ENCODE results near the gene HOXB5.

The HOXB5 gene

DNA sequence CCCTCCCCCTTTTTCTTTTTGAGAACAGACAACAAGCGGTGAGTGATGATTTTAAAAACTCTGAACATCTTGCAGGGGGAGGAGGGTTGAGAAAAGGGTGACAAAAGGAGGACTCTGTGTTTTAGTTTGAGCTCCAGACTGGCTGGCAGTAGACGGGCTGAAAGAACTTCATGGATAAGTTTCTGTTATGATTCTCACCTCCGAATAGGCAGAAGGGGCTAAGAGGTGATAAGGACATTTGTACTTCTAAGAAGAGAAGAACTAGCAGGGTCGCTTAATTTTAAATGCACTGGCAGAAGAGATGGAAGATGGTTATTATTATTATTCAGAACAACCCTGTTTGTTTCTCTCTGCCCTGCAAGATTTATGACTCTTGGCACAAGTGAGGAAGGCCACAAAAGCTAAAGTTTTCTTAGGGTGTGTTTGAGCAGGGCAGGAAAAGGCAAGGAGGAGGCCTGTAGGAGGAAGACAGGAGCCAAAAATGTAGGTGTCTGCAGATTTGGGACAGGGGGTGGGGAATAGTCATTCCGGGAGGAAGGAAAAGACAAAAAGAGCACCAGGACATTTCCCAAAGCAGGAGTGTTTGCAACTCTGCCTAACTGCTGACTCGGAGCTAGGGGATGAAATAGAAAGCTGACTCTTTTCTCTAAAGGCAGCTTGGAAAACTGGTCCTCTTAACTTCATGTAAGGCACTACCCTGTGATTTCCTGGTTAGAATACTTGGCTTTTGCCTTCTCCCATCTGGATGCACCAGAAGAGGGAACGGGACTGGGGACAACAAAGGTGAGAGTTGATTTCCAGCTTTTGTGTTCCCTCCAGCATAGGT is 36.8 kb downstream of the HOXB5 start:
- TF ChIP-seq, protein P1, sequence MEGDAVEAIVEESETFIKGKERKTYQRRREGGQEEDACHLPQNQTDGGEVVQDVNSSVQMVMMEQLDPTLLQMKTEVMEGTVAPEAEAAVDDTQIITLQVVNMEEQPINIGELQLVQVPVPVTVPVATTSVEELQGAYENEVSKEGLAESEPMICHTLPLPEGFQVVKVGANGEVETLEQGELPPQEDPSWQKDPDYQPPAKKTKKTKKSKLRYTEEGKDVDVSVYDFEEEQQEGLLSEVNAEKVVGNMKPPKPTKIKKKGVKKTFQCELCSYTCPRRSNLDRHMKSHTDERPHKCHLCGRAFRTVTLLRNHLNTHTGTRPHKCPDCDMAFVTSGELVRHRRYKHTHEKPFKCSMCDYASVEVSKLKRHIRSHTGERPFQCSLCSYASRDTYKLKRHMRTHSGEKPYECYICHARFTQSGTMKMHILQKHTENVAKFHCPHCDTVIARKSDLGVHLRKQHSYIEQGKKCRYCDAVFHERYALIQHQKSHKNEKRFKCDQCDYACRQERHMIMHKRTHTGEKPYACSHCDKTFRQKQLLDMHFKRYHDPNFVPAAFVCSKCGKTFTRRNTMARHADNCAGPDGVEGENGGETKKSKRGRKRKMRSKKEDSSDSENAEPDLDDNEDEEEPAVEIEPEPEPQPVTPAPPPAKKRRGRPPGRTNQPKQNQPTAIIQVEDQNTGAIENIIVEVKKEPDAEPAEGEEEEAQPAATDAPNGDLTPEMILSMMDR (IDR thresholded peaks at IDR 0.05; ENCODE audit: low read depth, low read length, missing control alignments), result no peak
- DNase-seq (ENCODE audit: extremely low read depth, low read depth), result no peak
- H3K4me3 ChIP-seq (replicated peaks; ENCODE audit: low read depth, low read length), result no peak overlapping the region

DNA sequence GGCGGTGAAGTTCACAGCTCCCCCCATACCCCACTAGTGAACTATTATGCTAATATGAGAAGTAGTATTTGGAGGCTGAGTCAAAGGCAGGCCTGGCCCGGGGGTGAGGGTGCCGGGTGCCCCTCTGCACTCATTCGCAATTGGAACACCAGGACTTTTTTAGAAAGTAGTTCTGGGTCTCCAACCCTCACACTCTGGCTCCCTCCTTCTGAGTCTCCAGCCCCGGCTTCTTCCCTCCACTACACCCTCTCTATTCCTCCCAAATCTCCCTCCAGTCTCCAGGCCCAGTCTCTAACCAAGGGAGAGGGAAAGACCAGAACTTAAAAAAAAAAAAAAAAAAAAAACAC is 37.4 kb downstream of the HOXB5 start:
- TF ChIP-seq, protein P1 (IDR thresholded peaks at IDR 0.05; ENCODE audit: low read depth, low read length, missing control alignments), result no peak
- DNase-seq (ENCODE audit: extremely low read depth, low read depth), result no peak
- no peak overlapping the region for H3K4me3 ChIP-seq (replicated peaks; ENCODE audit: low read depth, low read length)

DNA sequence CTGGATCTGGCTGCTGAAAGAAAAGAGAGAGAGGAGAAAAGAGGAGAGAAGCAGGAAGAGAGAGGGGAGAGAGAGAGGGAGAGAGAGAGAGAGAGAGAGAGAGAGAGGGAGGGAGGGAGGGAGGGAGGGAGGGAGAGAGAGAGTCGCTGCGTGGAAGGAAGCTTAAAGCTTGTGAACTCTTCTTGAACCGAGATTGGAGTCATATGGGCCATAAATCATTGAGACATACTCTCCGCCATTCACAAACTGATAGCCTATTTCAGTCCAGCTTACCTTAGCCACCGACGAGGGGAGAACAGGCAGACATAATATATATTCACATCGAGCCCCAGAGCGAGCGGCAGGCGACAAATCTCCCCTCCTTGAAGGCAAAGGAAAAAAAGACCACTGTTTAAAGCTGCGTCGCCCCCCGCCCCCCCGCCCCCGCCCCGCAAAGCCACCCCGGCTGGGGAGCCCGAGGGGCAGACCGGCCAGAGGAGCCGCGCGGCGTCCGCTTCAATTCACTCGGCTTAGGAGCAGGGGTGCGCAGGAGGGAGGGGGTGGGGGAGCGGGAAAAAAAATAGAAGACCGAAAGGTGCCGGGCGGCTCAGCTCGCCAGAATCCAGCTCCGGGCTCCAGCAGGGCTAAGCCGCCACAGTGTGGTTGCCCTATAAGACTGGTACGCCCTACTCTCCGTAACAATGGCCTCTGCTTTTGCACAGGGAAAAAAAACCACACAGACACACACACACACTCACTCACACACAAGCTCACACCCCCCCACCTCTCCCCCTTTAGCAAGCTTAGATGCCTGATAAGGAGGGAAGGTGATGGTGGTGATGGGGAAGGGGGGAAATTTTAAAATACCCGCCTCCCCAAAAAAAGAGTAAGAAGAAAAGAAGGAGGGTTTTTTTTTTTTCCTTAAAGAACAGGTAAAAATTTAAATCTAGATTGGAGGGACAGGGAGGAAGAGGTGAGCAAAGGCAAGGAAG is 38.0 kb downstream of the HOXB5 start:
- peak overlapping the region; percentile 15; the same call in 1 of the 2 replicates for H3K4me3 ChIP-seq (replicated peaks; ENCODE audit: low read depth, low read length)
- TF ChIP-seq, protein P1 (IDR thresholded peaks at IDR 0.05; ENCODE audit: low read depth, low read length, missing control alignments), result no peak
- DNase-seq (ENCODE audit: extremely low read depth, low read depth), result no peak

GRCh38 chr17:48554412-48555257 is 38.9 kb downstream of the HOXB5 start:
- TF ChIP-seq, protein P1 (IDR thresholded peaks at IDR 0.05; ENCODE audit: low read depth, low read length, missing control alignments), result no peak
- no peak for DNase-seq (ENCODE audit: extremely low read depth, low read depth)
- H3K4me3 ChIP-seq (replicated peaks; ENCODE audit: low read depth, low read length), result peak overlapping the region; percentile 15; the same call in 1 of the 2 replicates

- no peak for DNase-seq (ENCODE audit: extremely low read depth, low read depth)
- TF ChIP-seq, protein P1 (IDR thresholded peaks at IDR 0.05; ENCODE audit: low read depth, low read length, missing control alignments), result no peak
- H3K4me3 ChIP-seq (replicated peaks; ENCODE audit: low read depth, low read length), result no peak overlapping the region
These were observed 39.8 kb downstream of the HOXB5 start for GRCh38 chr17:48553826-48554225.

DNA sequence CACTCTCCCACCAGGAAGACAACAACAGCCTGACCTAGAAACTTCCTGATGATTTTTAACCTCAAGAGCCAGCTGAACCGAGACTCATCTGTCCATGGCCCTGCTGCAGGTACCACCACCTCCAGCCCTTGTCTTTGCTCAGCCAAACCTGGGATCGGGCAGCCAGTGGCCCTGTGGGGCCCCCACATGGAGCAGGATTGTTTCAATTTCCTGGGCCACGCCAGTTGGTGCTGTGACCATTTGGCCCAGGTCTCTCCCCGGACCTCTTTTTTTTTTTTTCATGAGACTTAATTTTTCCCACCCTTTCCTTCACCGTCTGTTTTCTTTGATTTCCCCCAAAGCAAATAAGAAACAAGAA is 40.4 kb downstream of the HOXB5 start:
- no peak for DNase-seq (ENCODE audit: extremely low read depth, low read depth)
- H3K4me3 ChIP-seq (replicated peaks; ENCODE audit: low read depth, low read length), result no peak overlapping the region
- TF ChIP-seq, protein P1 (IDR thresholded peaks at IDR 0.05; ENCODE audit: low read depth, low read length, missing control alignments), result no peak
